Kidney tubule cell (primary cell): ENCODE results near the gene TSSC4.

Experiments
- DNase-seq: peaks from one replicate; pipeline ENCODE4 v3.0.0-alpha.2; 2018; ENCODE audit warnings: low spot score

TSSC4 gene

GRCh38 chr11:2386591-2386990, 14.0 kb upstream of the TSSC4 start:
- DNase-seq, result no peak

- no peak for DNase-seq
Measured at GRCh38 chr11:2387266-2387987, 13.1 kb upstream of the TSSC4 start.

GRCh38 chr11:2388431-2389376, 11.8 kb upstream of the TSSC4 start:
- DNase-seq, result no peak

- DNase-seq, result no peak
Measured at GRCh38 chr11:2389377-2390026, 11.0 kb upstream of the TSSC4 start.

- no peak for DNase-seq
Measured at GRCh38 chr11:2390091-2390724, 10.3 kb upstream of the TSSC4 start.

- DNase-seq, result peak; percentile 79
Measured at GRCh38 chr11:2390725-2391151, 9.8 kb upstream of the TSSC4 start.

- no peak for DNase-seq
Measured at GRCh38 chr11:2391181-2391975, 9.2 kb upstream of the TSSC4 start.

GRCh38 chr11:2392241-2392959, 8.2 kb upstream of the TSSC4 start:
- DNase-seq, result no peak

- DNase-seq, result no peak
Measured at GRCh38 chr11:2393111-2393868, 7.3 kb upstream of the TSSC4 start.

- DNase-seq, result no peak
Measured at GRCh38 chr11:2393941-2394817, 6.4 kb upstream of the TSSC4 start.

GRCh38 chr11:2394818-2395105, 5.8 kb upstream of the TSSC4 start:
- no peak for DNase-seq

GRCh38 chr11:2395211-2395730, 5.3 kb upstream of the TSSC4 start:
- no peak for DNase-seq

GRCh38 chr11:2395856-2396255, 4.7 kb upstream of the TSSC4 start:
- no peak for DNase-seq

- no peak for DNase-seq
Measured at GRCh38 chr11:2396471-2396870, 4.1 kb upstream of the TSSC4 start.

GRCh38 chr11:2397005-2397404, 3.5 kb upstream of the TSSC4 start:
- no peak for DNase-seq

GRCh38 chr11:2398664-2399355, 1.7 kb upstream of the TSSC4 start:
- no peak for DNase-seq

- no peak for DNase-seq
Measured at GRCh38 chr11:2399488-2400068, 972 bp upstream of the TSSC4 start.
